Mucosa of stomach (tissue), 1 donor: ENCODE results near the gene ARID1A.
"Not testable (repeated sequence)": the region's sequence is repeated elsewhere in the genome, so short reads cannot be mapped to it uniquely, and the experiment has no call there.

Experiments used
- H3K27me3 ChIP-seq: one replicate; pipeline ENCODE4 v1.7.0; 2013; ENCODE audit warnings: mild to moderate bottlenecking, low read length; ENCODE audit not compliant: control insufficient read depth, insufficient read depth
- H3K36me3 ChIP-seq: one replicate; pipeline ENCODE4 v1.7.0; 2013; ENCODE audit warnings: low read length; ENCODE audit not compliant: control insufficient read depth, insufficient read depth
- H3K4me1 ChIP-seq: one replicate; pipeline ENCODE4 v1.7.0; 2013; ENCODE audit warnings: mild to moderate bottlenecking, low read length; ENCODE audit not compliant: control insufficient read depth, insufficient read depth
- H3K4me3 ChIP-seq: one replicate; pipeline ENCODE4 v1.7.0; 2013; ENCODE audit warnings: low read length
- H3K9ac ChIP-seq: one replicate; pipeline ENCODE4 v1.7.0; 2013; ENCODE audit warnings: mild to moderate bottlenecking, low read length, moderate library complexity
- H3K9me3 ChIP-seq: one replicate; pipeline ENCODE4 v1.7.0; 2013; ENCODE audit warnings: mild to moderate bottlenecking, low read length, moderate library complexity; ENCODE audit not compliant: control insufficient read depth
- donor health status: Pancreatic carcinoma.

The ARID1A gene

DNA sequence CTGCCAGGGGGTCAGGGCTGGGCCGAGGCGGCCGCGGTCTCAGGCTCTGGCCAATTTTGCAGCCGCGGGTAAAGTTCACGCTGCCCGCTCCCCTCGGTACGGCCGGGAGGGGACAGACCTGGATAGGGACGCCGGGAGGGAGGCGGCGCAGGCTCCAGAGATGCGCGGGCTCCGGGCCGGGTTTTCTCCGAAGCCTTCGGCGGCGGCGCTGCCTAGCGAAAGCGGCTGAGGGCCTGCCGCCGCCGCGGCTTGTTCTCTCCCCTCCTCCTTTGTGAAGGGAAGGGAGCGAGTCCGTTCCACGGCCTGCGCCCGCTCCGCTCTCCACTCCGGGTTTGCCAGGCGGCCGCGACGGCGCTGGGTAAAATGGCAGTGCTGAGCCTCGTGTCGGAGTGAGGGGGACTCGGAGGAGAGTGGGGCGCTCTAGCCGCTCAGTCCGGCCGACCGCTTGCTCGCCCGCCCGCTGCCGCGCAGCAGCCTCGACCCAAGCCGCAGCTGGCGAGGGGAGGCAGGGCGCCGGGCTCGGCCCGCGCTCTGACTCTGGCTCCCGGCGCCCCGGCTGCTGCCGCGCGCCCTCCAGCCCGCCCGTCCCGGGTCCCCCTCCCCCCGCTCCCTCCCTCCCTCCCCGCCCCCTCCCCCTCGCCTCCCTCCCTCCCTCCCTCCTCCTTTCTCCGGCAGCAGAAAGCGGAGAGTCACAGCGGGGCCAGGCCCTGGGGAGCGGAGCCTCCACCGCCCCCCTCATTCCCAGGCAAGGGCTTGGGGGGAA lies at the start of gene ARID1A:
Gene ARID1A (plus strand): TSS at position 660 of the 763 bp plus-strand sequence. CDS start 389 bp downstream, outside the sequence.
- no peaks in the 10 kb centered on the region for H3K9me3 ChIP-seq
- H3K4me1 ChIP-seq: peaks cover 53% of the 10 kb centered on the region
- no peaks in the 10 kb centered on the region for H3K36me3 ChIP-seq
- H3K9ac ChIP-seq: peak within 1 kb of the TSS; percentile 81
- no peaks in the 10 kb centered on the region for H3K27me3 ChIP-seq
- peak within 1 kb of the TSS; percentile 68 for H3K4me3 ChIP-seq

DNA sequence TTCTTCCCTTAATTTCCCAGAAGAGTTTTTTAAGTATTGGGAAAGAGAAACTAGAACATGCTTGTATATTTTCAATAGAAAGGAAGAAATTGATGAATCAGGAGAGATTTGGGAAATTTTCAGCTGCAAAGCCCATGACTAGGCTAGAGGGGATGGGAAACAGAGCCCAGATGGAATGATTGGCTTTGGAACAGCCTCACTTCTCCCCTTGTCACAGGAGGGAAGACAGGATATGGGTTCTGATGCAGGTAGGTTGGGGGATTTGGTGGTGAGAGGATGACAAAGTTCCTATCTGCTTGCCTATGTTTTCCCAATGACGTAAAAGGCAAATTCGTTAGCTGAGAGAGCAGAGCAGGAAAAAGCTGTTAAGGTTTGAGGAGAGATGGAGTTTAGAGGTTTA lies 31.0 kb upstream of the ARID1A start:
- H3K9ac ChIP-seq: no peak overlapping the region
- H3K4me3 ChIP-seq: no peak overlapping the region
- no peaks in the 10 kb centered on the region for H3K36me3 ChIP-seq
- H3K4me1 ChIP-seq: no peaks in the 10 kb centered on the region
- H3K27me3 ChIP-seq: no peaks in the 10 kb centered on the region
- no peaks in the 10 kb centered on the region for H3K9me3 ChIP-seq

DNA sequence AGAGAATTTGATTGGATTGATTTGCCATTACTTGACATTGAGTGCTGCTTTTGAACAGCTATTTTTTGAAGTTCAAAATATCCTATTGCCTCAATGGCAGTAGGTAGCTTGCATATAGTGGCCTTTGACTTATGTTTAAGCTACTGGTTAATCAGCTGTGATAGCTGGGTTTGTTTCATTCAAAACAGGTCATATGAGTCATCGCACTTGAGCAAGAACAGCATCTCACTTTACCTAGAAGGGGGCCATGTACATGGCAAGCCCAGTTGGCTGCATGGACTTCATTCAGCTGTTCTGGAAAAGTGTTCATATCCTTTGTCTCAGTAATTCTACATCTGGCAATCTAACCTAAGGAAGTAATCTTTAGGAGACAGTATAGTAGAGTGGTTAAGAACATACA lies 29.0 kb upstream of the ARID1A start:
- H3K9me3 ChIP-seq: no peaks in the 10 kb centered on the region
- H3K9ac ChIP-seq: no peak overlapping the region
- no peaks in the 10 kb centered on the region for H3K36me3 ChIP-seq
- no peaks in the 10 kb centered on the region for H3K4me1 ChIP-seq
- H3K27me3 ChIP-seq: no peaks in the 10 kb centered on the region
- no peak overlapping the region for H3K4me3 ChIP-seq

DNA sequence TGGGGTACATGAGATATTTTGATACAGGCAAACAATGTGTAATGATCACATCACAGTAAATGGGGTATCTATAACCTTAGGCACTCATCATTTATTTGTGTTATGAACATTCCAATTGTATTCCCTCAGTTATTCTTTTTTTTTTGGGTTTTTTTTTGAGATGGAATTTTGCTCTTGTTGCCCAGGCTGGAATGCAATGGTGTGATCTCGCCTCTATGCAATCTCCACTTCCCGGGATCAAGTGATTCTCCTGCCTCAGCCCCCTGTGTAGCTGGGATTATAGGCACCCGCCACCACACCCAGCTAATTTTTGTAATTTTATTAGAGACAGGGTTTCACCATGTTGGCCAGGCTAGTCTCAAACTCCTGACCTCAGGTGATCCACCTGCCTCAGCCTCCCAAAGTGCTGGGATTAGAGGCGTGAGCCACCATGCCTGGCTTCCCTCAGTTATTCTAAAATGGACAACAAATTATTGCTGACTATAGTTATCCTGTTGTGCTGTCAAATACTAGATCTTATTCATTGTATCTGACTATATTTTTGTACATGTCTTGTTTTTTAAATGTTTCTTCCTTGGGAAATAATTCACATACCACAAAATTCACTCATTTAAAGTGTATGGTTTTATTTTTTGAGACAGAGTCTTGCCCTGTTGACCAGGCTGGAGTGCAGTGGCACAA lies 27.6 kb upstream of the ARID1A start:
- H3K4me3 ChIP-seq, H3K4me1 ChIP-seq, H3K36me3 ChIP-seq, H3K9me3 ChIP-seq, H3K9ac ChIP-seq, H3K27me3 ChIP-seq: not testable (repeated sequence)

DNA sequence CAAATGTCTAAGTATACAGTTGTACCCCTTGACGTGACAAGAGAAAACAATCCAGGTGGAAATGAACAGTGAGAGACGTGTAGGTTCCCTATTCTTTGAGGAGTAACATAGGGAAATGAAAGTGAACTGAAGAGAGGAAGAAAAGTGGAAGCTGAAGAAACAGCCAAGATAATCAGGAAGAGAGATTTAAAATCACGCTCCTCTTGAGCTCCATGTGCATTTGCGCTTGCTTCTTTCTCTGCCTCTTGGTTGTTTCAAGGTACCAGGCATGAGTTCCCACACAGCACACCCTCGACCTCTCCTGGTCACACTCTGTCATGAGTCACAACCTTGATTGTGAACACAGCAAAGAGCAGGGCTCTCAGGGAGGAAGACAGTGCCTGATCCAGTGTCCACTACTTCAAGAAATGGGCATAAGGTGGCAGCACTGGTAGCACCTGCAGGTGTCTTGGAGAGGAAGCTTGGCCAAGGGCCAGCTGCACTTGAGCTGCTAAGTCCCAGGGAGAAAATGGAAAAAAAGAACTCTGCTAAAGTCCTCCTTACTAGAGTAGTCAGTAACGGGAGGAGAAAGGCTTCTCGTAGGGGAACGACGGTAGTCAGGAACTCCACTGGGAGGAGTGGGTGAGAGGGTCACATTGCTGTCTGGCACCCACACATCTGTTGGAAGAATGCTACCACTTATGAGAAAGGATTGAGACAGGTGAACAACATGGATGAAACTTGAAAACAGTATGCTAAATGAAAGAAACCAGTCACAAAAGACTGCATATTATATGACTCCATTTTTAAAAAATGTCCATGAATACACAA lies 18.3 kb upstream of the ARID1A start:
- H3K9ac ChIP-seq: no peak overlapping the region
- H3K9me3 ChIP-seq: no peaks in the 10 kb centered on the region
- no peaks in the 10 kb centered on the region for H3K36me3 ChIP-seq
- H3K4me1 ChIP-seq: peaks cover 9% of the 10 kb centered on the region
- no peak overlapping the region for H3K4me3 ChIP-seq
- no peaks in the 10 kb centered on the region for H3K27me3 ChIP-seq

DNA sequence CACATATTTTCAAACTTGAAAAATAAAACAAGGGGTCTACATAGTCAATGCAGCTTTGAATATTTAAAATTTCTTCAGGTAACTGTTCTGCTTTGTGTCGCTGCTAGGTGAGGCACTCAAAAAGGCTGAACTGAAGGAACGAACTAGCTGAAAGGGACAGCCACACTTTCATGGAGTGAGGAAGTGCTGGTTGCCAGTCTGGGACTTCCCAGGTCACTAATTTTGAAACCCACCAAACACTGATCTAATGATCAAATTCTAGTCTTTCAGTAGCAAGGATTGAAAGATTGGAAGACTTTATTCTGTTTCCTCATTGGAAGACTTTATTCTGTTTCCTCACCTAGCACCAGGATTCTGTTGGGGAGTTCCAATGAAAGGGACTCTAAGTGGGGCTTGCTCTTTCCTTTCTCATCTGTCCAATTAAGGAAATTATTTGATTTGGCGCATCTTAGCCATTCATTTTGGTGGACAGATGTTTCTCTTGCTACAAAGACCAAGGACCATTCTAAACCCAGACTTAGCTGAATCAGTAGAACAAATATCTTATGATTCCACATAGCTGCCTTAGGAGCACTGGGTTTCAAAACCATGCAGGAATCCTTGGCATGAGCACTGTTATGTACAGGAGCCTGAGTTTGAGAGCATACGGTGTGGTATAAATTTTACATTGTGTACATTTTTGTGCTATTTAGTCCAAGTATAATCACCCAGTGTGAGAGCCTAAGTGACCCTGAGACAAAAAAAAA lies 10.9 kb upstream of the ARID1A start:
- H3K36me3 ChIP-seq: no peaks in the 10 kb centered on the region
- no peak overlapping the region for H3K9ac ChIP-seq
- no peak overlapping the region for H3K4me3 ChIP-seq
- H3K4me1 ChIP-seq: no peaks in the 10 kb centered on the region
- no peaks in the 10 kb centered on the region for H3K27me3 ChIP-seq
- H3K9me3 ChIP-seq: no peaks in the 10 kb centered on the region

DNA sequence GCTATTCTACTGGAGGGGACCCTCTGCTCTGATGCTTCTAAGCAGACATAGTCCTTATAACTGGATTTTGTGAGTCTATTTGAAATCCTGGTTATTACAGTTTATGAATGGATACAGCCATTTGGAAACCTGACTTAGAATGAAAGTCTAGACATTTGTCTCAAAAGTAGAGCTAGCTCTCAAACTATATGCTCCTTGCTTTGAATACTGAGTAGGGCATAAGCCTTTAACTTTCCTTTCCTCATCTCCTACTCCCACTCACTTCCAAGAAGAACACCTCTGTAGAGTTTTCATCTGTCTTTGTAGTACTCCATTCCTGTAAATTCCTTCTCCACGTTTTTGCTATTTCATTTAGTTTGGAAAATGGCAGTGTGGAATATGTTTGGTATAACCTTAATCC lies 9.0 kb upstream of the ARID1A start:
- Histone ChIP-seq H3K27me3 (no peaks in the 10 kb centered on the region), H3K9me3 (no peaks in the 10 kb centered on the region), H3K36me3 (no peaks in the 10 kb centered on the region), H3K4me3 (no peak overlapping the region), H3K4me1 (peaks cover 9% of the 10 kb centered on the region), H3K9ac (no peak overlapping the region)

DNA sequence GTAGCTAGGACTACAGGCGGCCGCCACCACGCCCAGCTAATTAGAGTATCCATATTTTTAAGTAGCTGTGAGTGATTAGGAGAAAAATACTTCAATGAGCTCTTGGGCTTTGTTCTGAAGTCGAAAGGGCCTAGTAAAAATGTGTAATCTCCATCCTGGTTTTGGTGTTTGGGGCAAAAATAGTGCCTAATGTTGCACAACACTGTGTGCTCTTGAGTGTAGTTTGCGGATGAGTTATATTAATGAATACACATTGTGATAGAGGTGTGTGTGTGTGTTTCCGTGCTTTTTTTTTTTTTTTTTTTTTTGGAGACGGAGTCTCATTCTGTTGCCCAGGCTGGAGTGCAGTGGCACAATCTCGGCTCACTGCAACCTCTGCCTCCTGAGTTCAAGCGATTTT lies 6.3 kb upstream of the ARID1A start:
- Histone ChIP-seq H3K9ac (no peak overlapping the region), H3K27me3 (no peaks in the 10 kb centered on the region), H3K4me3 (no peak overlapping the region), H3K9me3 (no peaks in the 10 kb centered on the region), H3K4me1 (peaks cover 26% of the 10 kb centered on the region), H3K36me3 (no peaks in the 10 kb centered on the region)

DNA sequence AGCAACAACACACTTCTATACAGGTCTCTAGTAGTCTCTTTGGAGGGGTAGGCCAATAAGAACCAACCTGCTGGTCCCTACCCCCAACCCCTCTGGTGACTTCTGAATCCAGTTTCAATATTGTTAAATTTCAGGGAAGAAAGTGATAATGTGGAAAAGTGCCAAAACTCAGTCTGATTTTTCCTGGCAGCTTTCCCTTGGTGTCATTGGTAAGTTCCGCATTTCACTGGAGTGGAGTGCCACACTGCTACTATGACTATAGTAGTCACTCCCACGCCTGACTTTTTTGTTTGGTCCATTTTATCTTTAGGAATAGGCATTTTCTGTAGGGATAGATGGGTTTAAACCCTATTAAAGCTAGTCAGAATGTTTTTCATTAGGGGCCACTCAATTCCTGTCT lies 5.7 kb upstream of the ARID1A start:
- no peak overlapping the region for H3K9ac ChIP-seq
- no peaks in the 10 kb centered on the region for H3K36me3 ChIP-seq
- H3K4me3 ChIP-seq: no peak overlapping the region
- H3K27me3 ChIP-seq: no peaks in the 10 kb centered on the region
- no peaks in the 10 kb centered on the region for H3K9me3 ChIP-seq
- H3K4me1 ChIP-seq: peaks cover 33% of the 10 kb centered on the region

DNA sequence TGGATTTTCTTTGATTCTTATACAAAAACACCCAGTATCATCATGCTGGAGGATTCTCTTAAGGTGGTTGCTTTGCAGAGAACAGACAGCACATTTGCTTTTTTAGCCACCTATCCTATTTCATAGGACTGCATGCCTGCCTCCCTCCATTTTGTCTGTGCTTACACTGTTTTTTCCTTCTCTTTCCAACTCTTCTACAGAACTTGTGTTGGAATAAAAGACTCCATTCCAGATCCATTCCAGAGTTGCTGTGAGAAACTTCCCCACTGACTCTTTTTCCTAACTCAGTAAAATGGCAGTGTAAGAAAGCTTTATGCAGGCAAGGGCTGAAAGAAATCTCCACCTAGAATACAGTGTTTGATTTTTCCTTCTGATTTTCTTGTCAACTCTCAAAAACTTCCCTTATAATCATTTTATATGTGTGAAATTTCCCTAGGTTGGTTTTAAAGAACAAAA lies 5.2 kb upstream of the ARID1A start:
- no peak overlapping the region for H3K9ac ChIP-seq
- H3K4me1 ChIP-seq: peaks cover 34% of the 10 kb centered on the region
- H3K4me3 ChIP-seq: no peak overlapping the region
- H3K36me3 ChIP-seq: no peaks in the 10 kb centered on the region
- H3K9me3 ChIP-seq: no peaks in the 10 kb centered on the region
- no peaks in the 10 kb centered on the region for H3K27me3 ChIP-seq

DNA sequence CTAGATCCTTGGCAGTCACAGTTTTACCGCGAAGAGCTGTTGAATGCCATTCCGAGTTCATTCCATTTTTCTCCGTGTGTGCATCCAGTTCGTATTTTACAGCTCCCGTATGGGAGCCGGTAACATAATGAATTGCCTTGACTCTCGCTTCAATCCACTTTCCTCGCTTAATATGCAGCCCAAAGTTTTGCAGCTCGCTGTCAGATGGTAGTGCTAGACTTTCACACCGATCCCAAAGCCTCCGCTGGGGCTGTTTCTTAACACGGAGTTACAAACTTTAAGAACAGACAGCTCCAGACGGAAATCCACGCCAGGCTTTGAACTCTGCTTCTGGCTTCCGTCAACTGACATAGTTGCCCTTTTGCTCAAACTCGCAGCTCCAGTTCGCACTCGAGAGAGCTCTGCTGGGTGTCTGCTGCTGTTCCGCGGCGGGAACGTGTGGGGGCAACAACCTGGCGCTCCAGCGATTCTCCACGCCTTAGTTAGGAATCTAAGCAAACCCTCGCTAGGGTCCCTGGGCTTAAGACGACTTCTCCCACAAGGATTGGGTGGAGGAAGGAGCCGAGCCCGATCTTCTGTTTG lies 3.5 kb upstream of the ARID1A start:
- H3K4me3 ChIP-seq: peak overlapping the region; percentile 57
- no peaks in the 10 kb centered on the region for H3K27me3 ChIP-seq
- H3K9ac ChIP-seq: peak overlapping the region; percentile 84
- H3K4me1 ChIP-seq: peaks cover 34% of the 10 kb centered on the region
- H3K9me3 ChIP-seq: no peaks in the 10 kb centered on the region
- H3K36me3 ChIP-seq: no peaks in the 10 kb centered on the region
